LNCaP clone FGC (cell line): ENCODE data around the gene CDC73.

Experiments used
- DNase-seq: peaks from one replicate; pipeline ENCODE4 v3.0.0-alpha.2; 2011; ENCODE audit warnings: low read depth
- H3K4me3 ChIP-seq: 2 replicates; pipeline ENCODE4 v1.5.1; 2011; ENCODE audit warnings: mild to moderate bottlenecking, low read depth, low read length, control low read depth
- CTCF ChIP-seq: IDR thresholded peaks from 2 replicates; pipeline ENCODE4 v1.5.1; 2012; ENCODE audit warnings: mild to moderate bottlenecking; ENCODE audit not compliant: control insufficient read depth, insufficient read depth; ENCODE audit errors: extremely low read depth

CDC73 gene

DNA sequence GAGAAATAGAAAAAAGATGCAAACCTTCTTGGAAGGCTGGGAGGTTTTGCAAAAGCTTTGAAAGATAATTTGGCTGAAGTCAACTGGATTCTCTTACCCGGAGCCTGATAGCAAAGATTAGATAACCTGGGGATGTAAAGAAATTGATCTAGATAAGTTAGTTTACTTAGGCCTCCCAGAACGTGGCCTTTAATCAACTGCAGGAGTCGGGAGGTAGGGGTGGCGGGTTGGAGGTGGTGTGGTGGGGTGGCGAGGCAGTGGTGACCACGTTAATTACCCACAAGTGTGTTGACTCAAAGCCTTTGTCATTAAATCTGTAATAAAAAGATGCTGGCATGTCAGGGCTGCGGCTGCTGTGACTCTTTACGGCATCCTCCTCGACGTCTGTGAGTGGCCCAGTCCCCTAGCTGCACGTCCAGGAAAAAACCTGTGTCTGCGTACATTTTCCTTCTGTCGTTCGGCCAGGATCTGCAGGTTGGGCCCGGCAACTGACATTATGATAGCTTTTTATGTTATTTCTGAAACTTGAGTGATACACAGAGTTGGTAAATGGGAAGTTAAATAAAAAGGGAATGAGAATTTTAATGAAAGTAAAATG lies 115.6 kb downstream of the CDC73 start:
- no peak for DNase-seq
- H3K4me3 ChIP-seq: no peak overlapping the region
- no peak for TF ChIP-seq CTCF

DNA sequence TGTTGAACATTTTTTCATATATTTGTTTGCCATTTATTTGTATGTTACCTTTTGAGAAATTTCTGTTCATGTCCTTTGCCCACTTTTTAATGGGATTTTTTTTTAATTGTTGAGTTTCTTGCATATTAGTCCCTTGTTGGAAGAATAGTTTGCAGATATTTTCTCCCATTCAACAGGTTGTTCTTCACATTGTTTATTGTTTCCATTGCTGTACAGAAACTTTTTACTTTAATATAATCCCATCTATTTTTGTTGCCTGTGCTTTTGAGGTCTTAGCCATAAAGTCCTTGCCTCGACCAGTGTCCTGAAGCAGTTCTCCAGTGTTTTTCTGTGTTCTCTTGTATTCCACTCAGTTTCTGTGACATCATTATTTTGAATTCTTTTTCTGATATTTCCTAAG lies 118.8 kb downstream of the CDC73 start:
- TF ChIP-seq CTCF: no peak
- no peak for DNase-seq
- H3K4me3 ChIP-seq: no peak overlapping the region

- no peak for TF ChIP-seq CTCF
- H3K4me3 ChIP-seq: no peak overlapping the region
- DNase-seq: no peak
Observed at GRCh38 chr1:193241132-193241827, 119.4 kb downstream of the CDC73 start.

GRCh38 chr1:193242000-193242399 lies 120.2 kb downstream of the CDC73 start:
- no peak for TF ChIP-seq CTCF
- H3K4me3 ChIP-seq: no peak overlapping the region
- DNase-seq: no peak

DNA sequence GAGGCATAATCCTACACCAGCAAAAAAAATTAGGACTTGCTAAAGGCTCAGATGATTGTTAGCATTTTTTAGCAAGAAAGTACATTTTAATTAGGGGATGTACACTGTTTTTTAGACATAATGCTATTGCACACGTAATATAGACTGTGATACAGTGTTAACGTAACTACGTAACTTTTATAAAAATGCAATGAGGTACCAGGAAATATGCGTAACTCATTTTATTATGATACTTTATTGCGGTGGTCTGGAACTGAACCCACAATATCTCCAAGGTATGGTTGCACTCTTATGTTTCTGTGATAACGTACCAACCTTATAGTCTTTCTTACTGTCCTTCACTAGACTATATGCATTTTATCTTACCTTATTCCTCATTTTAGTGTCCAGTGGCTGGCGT lies 127.4 kb downstream of the CDC73 start:
- DNase-seq: no peak
- TF ChIP-seq CTCF: no peak
- no peak overlapping the region for H3K4me3 ChIP-seq

DNA sequence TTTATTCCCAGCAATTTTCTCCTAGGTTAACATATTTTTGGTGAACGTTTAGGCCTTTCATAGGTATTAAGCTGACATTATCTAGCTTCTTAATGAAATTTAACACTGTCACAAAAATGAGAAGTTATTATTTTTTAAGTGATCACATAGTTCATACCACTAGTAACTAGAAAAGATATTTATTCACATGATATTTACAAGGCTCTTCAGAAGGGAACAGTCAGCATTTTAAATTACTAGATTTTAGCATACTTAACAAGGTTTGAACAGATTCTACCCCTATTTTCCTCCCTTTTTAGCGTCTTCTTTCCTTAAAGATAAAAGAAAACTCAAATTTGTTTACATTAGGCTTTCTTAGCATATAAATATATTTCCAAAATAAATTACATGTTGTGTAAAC lies 130.1 kb downstream of the CDC73 start:
- no peak for TF ChIP-seq CTCF
- DNase-seq: no peak
- H3K4me3 ChIP-seq: no peak overlapping the region

GRCh38 chr1:193256019-193256418 lies 134.2 kb downstream of the CDC73 start:
- no peak overlapping the region for H3K4me3 ChIP-seq
- DNase-seq: no peak
- no peak for TF ChIP-seq CTCF
